Medulla oblongata (tissue), 1 donor: ENCODE results near the gene PRMT1.
A peak's percentile ranks its signal among the peaks of the same experiment; 100 is the strongest.
"Not testable (repeated sequence)": the region's sequence is repeated elsewhere in the genome, so short reads cannot be mapped to it uniquely, and the experiment has no call there.

ENCODE experiments used
- DNase-seq: peaks from one replicate; pipeline ENCODE4 v3.0.0-alpha.2; 2015; ENCODE audit errors: extremely low spot score

The PRMT1 gene

GRCh38 chr19:49677231-49677900 lies at the start of gene PRMT1:
PRMT1 (plus strand) TSS chr19:49677271; CDS start chr19:49677281, 10 bp downstream.
- DNase-seq, result peak; percentile 45

GRCh38 chr19:49629659-49630058 lies 47.4 kb upstream of the PRMT1 start:
- DNase-seq, result no peak

GRCh38 chr19:49631014-49631588 lies 46.0 kb upstream of the PRMT1 start:
- DNase-seq, result no peak

GRCh38 chr19:49631610-49632192 lies 45.4 kb upstream of the PRMT1 start:
- DNase-seq, result no peak

- no peak for DNase-seq
Measured at GRCh38 chr19:49632576-49632975, 44.5 kb upstream of the PRMT1 start.

- not testable (repeated sequence) for DNase-seq
Measured at GRCh38 chr19:49633273-49633672, 43.8 kb upstream of the PRMT1 start.

- no peak for DNase-seq
Measured at GRCh38 chr19:49635530-49636232, 41.4 kb upstream of the PRMT1 start.

- DNase-seq, result no peak
Measured at GRCh38 chr19:49636233-49636932, 40.7 kb upstream of the PRMT1 start.

- DNase-seq, result peak; percentile 10
Measured at GRCh38 chr19:49637821-49638738, 39.0 kb upstream of the PRMT1 start.

- DNase-seq, result no peak
Measured at GRCh38 chr19:49639401-49640112, 37.5 kb upstream of the PRMT1 start.

GRCh38 chr19:49640113-49640898 lies 36.8 kb upstream of the PRMT1 start, which contains the start of gene RRAS:
RRAS (minus strand) TSS chr19:49640143; CDS start chr19:49640098, 45 bp downstream.
- peak; percentile 100 for DNase-seq

GRCh38 chr19:49641688-49642491 lies 35.2 kb upstream of the PRMT1 start, which contains the start of gene SCAF1:
SCAF1 (plus strand) TSS chr19:49642209; CDS start chr19:49645027, 2,818 bp downstream.
- peak; percentile 99 for DNase-seq

- DNase-seq, result peak; percentile 13
Measured at GRCh38 chr19:49642492-49643035, 34.5 kb upstream of the PRMT1 start.

- no peak for DNase-seq
Measured at GRCh38 chr19:49643466-49643865, 33.6 kb upstream of the PRMT1 start.

- DNase-seq, result no peak
Measured at GRCh38 chr19:49645592-49645991, 31.5 kb upstream of the PRMT1 start.

- no peak for DNase-seq
Measured at GRCh38 chr19:49645995-49646394, 31.1 kb upstream of the PRMT1 start.

- DNase-seq, result no peak
Measured at GRCh38 chr19:49646586-49646985, 30.5 kb upstream of the PRMT1 start.
